A204.1 (cell line): ENCODE measurements around the gene LGI4.
"Not testable (repeated sequence)": the region's sequence is repeated elsewhere in the genome, so short reads cannot be mapped to it uniquely, and the experiment has no call there.

Experiments used
- FAIRE-seq: peaks from 2 replicates; lab custom pipeline; 2012; peaks lifted over from hg19 to GRCh38; lab: Jason Lieb, UNC

LGI4 gene

DNA sequence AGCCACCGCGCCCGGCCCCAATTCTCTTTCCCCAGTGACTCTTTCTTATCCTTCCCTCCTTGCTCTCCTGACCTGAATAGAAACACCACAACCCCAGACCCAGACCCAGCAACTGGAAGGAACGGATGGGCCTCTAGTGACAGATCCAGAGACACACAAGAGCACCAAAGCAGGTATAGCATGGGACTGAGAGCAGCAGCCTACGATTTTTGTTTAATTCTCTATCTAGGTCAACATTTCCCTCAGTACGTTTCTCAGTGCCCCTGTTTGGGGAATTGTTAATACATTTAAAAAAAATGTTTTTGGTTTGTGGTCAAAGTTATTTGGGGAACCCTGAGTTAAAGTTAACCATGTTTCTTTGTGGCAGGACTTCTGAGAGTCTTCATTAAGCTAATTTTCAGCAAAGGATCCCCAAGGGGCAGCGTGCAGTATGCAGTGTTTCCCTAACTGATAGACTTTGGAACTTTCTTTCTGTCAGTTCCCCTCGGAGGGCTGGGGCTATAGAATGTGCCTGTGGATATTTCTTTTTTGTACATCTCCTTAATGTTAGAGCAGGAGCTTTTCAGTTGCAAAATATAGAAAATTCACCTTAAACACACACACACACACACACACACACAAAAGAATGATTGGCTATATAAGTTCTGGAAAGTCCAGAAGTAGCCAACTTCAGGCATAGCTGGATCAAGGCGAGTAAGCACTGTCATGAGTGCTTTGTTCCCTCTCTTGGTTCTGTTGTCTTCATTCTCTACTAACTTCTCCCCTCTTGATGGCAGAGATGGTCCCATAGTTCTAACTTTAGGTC is 26.0 kb upstream of the LGI4 start:
- FAIRE-seq = no peak

DNA sequence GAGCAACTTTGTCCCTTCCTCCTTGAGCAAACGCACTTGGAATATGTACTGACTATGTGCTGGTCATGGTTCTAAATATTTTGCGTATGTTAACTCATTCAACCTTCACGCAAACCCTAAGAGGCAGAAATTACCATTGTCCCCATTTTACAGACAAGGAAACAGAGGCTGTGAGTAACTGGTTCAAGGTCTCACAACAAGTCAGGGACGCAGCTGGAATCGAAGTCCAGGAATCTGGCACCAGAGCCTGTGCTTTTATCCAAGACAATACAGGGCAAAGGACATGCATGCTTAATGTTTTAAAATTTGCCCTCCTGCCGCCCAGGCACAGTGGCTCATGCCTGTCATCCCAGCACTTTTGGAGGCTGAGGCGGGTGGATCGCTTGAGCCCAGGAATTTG is 24.7 kb upstream of the LGI4 start:
- FAIRE-seq = no peak

DNA sequence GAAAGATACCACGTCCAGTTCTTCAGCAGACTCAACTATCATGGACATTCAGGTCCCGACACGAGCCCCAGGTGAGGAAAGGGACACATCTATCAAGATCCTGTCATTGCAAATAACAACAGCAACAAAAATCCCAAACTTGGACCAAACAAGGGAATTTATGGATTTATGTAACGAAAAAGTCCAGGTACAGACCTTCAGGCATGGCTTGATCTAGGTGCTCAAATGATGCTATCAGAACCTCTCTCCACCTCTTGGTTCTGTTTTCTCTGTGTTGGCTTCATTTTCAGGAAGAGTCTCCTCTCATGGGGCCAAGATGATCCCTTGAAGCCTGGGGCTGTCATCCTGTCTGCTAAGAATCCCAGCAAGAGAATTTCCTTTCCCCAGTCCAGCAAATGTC is 22.6 kb upstream of the LGI4 start:
- FAIRE-seq = no peak

- no peak for FAIRE-seq
Observed at GRCh38 chr19:35156673-35157014, 21.8 kb upstream of the LGI4 start.

DNA sequence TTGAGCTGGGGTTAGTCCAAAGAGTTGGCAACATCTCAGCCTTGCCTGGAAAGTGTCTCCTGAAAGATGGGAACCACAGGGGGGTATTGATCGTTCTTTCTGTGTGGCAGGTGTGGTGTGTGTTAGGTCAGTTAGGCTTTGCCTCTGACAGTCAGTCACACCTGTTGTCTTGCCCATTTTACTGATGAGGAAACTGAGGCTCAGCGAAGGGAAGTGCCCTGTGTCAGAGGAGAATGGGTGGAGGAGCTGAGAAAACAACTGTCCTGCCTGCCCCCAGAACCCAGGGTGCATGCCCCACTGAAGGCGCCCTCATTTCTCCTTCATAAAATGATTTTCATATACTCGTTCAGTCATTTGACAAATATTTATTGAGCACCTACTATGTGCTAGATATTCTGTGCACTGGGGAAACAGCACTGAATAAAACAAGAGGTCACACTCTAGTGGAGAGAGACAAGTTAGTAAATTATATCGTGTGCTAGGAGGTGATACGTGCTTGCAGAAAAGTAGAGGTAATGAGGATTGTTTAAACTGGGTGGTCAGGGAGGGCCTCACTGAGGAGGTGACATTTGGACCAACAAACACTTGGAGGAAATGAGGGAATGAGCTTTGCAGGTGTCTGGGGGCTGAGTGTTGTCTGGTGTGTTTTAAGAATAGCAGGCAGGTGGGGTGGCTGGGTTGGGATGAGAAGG is 21.3 kb upstream of the LGI4 start:
- FAIRE-seq = no peak

GRCh38 chr19:35155441-35155840 is 20.6 kb upstream of the LGI4 start:
- FAIRE-seq = no peak

DNA sequence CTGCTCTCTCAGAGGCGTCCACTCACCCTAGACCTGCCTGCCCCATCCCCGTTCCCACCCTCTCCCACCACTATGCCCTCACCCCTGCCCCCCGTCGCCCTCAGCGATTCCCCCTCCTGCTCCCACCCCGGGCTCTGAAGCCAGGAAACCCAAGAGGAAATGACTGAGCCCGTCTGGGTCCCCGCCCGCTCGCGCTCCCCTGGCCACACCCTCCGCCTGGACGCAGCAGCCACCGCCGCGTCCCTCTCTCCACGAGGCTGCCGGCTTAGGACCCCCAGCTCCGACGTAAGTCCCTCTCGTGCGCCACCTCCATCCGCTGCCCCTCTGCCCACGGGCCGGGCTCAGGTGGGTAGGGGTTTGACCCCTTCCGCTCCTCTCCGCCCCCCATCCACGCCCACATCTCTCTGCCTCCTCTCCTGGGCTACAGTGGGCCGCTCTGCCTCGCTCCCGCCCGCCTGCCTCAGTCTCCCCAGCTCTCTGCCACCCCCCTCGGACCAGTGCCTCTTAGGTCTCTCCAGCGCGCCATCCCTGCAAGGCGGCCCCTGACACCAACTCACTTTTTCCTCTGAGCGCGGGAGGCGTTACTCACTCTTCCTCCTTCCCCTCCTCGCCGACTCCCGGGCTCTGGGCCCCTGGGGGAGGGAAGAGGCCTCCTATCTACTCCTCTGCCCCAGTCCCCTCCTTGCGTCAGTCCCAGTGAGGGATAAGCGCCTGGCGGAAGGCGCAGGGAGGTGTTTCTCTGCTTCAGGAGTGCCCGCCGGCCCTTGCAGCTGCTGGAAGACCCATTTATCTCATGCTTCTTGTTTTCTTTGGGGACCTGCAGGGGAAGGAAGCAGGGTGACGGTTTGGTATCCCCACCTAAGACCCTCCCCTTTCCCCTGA is 19.9 kb upstream of the LGI4 start, which contains the start of gene FXYD5:
Gene FXYD5 (plus strand): TSS at position 211 of the 882 bp plus-strand sequence. CDS start 816 bp downstream, outside the sequence.
- no peak for FAIRE-seq

DNA sequence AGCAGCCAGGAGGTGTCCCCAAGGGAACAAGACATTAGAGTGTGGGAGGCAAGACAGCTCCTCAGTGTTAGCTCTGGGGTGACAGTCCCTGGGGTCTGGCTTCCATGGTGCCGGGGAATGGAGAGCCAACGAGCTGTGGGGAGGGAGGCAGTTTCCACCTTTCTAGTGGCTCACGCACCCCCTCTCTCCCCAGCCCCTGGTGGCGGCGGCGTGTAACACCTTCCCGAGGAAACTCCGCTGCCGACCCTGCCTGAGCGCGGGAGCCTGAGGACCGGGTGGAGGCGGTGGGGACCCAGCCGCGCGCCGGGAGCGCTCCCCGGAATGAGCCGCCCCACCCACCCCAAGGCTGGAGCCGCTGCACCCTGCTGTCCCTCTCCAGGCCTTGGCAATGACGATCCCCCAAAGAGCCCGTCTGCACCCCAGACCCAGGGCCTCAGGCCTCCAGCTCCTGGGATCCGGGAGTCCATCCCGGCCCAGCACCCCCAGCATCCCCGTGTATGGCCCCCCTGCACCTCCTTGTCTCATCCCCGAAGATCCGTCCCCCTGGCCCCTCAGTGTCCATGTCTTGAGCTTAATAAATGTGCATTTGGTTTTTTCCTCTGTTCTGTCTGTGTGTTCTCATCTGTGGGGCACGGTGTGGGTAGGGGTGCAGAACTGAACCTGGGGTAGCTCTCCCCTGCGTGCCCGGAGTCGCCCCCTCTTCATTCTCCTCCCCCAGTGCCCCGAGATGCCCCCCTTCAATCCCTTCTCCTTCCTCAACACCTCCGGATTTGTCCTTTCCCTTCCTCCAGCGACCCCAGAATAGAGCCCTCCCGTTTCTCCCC is 19.1 kb upstream of the LGI4 start:
- FAIRE-seq = no peak

DNA sequence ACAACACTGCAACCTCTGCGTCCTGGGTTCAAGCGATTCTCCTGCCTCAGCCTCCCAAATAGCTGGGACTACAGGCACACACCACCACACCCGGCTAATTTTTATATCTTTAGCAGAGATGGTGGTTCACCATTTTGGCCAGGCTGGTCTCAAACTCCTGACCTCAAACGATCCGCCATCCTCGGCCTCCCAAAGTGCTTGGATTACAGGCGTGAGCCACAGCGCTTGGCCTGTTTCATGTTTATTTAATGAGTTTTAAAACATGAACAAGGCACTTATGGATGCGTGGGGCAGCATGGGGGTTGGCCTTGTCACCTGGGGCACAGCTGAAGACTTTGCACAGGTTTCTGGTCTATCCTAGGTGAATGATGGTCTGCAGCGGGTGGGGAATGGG is 18.3 kb upstream of the LGI4 start:
- not testable (repeated sequence) for FAIRE-seq

GRCh38 chr19:35151273-35152065 is 16.6 kb upstream of the LGI4 start:
- FAIRE-seq = no peak

DNA sequence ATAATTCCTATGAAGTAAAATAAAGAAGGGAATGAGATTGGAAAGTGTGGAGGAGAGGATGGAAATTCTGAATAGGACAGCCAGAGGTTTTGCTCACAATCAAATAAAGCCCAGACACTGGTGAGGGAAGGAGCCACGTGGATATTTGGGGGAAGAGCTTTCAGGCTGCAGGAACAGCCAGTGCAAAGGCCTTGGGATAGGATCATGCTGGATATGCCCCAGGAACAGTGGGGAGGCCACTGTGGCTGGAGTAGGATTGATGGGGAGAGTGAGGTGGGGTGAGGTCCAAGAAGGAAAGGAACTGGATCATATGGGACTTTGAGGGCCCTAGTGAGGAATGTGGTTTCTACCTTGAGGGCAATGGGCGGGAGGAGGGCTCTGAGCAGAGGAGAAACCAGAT is 15.6 kb upstream of the LGI4 start:
- FAIRE-seq = no peak

GRCh38 chr19:35149463-35149862 is 14.6 kb upstream of the LGI4 start:
- FAIRE-seq = no peak

GRCh38 chr19:35146746-35147459 is 12.0 kb upstream of the LGI4 start:
- no peak for FAIRE-seq

DNA sequence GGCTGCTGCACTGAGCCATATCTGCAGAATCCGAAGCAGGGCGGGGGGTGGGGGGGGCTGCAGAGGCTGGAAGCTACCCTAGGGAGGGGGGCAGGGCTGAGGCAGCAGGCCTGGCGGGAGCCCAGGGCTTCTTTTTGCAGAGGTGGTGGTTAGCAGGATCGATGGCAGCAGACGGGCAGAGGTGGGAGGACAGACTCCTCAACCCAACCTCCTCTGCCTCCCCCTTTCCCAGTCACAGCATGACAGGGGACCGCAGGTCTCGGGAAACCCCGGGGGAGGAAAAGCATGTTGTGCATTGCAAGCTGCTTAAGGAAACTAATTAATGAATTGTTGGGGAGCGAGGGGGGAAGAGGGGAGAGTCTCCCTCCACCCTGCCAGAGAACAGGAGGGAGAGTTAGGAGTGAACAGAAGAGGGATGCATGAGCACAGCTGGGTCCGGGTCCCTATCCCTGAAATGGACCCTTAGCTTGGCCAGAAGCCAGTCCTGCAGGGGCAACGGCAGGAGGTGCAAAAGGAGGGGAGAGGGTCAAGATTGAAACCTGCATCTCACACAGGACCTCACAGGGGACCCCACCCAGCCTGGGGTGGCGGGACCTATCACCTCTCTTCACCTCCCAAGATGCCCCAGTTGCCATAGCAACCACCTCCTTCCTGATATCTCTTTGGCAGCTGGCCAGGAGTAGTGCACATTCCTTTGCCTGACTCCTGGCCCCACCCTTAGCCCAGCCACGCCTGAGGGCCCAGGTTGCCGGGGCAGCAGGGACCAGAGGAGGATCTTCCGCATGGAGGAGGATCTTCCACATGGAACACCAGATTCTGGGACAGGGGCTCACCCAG is 10.0 kb upstream of the LGI4 start:
- no peak for FAIRE-seq

DNA sequence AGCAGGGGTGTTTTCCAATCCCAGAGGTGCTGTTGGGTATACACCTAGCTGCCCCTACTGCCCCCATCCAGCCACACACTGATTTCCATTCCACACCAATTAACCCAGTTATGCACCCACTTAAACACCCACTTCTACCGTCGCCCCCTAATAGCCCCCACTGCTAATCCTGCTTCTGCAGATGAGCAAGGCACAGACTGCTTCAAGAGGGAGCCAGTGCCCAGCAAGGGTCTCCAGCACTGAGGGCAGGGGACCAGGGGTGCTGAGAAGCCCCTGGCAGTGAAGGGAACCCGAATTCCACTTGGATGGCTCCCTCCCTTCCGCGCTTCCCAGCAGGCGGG is 9.4 kb upstream of the LGI4 start:
- FAIRE-seq = no peak

DNA sequence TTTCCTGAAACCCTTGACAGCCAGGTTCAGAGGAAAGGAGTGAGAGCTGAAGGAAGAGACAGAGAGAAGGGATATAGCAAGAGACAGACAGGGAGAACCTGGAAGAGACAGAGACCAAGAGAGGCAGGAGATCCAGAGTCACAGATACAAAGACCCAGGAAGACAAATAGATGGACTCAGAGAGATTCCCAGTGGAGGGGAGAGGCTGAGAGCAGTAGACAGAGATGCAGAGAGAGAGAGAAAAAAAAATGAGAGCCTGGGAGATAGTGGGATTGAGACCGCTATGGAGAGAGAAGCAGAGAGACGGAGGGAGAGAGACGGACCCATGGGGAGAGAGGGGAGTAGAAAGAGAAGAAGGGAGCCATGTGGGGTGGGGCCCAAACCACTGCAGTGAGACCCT is 9.0 kb upstream of the LGI4 start:
- no peak for FAIRE-seq

DNA sequence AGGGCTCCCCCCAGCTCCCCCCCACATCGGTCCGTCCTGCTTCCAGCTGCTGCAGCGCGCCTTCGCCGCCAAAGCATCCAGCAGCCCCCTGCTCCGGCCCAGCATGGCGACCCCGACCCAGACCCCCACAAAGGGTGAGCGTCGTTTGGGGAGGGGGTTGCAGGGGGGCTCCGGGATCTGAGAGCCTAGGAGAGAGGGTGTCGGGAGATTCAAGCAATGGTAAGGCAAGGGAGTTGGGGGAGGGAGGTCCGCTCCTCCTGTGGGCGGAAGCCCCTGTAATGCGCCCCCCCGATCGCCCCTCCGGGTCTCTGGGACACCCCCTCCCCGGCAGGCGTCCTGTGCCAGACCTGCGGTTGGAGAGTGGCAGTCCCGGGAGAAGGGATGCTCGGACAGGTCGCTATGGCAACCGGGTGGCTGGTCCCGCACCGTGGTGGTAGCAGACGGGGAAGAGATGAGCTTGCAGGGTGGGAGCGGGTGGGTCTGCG is 8.4 kb upstream of the LGI4 start, which contains the start of gene FXYD7:
Gene FXYD7 (plus strand): TSS at position 25 of the 485 bp plus-strand sequence. CDS start 79 bp downstream, at position 104.
- no peak for FAIRE-seq

- no peak for FAIRE-seq
Observed at GRCh38 chr19:35142606-35143230, 7.9 kb upstream of the LGI4 start.
